GM19240 (cell line): ENCODE measurements around the gene LMLN.
A peak's percentile ranks its signal among the peaks of the same experiment; 100 is the strongest.
"Not testable (repeated sequence)": the region's sequence is repeated elsewhere in the genome, so short reads cannot be mapped to it uniquely, and the experiment has no call there.

Source experiments
- DNase-seq: peaks from one replicate; pipeline ENCODE4 v3.0.0; 2011; ENCODE audit warnings: low spot score; ENCODE audit not compliant: insufficient read length

Gene LMLN

GRCh38 chr3:197959891-197960693 lies at the start of gene LMLN:
Gene LMLN, plus strand, starts transcription at chr3:197960217. Its CDS starts 29 bp downstream, at chr3:197960246.
- peak; percentile 55 for DNase-seq

DNA sequence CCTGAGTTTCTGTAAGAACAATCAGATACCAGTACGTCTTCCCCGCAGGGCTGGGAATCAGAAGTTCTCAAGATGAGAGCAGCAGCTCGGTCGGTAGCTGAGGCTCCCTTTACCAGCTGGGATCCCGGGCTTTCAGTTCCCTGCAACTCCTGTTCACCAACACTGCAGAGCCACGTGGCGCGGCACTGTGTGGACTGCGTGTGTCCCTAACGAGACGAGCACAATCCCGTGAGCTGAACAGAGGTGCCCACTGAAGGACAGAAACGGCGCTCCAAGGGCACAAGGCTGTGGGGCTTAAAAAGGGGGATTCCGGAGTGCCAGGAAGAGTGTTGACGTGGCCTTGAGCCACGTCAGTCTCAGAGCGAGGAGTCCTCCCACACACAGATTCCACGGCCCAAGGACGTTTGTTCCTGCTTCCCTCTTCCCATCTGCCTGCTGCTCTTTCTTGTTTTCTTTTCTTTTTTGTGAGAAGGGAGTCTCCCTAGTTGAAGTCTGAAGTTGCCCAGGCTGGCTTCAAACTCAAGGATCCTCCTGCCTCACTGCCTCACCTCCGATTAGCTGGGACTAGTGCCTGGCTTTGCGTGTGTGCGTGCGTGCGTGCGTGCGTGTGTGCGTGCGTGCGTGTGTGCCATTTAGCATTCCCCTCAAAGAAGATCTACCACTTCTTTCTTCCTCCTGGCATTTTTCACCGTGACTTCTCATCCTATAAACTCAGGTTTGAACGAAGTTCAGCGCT lies 47.1 kb upstream of the LMLN start:
- no peak for DNase-seq

- no peak for DNase-seq
Measured at GRCh38 chr3:197913641-197914380, 46.2 kb upstream of the LMLN start.

GRCh38 chr3:197921429-197922275 lies 38.4 kb upstream of the LMLN start:
- DNase-seq: not testable (repeated sequence)

- no peak for DNase-seq
Measured at GRCh38 chr3:197926418-197926817, 33.6 kb upstream of the LMLN start.

- DNase-seq: not testable (repeated sequence)
Measured at GRCh38 chr3:197927578-197927977, 32.4 kb upstream of the LMLN start.

DNA sequence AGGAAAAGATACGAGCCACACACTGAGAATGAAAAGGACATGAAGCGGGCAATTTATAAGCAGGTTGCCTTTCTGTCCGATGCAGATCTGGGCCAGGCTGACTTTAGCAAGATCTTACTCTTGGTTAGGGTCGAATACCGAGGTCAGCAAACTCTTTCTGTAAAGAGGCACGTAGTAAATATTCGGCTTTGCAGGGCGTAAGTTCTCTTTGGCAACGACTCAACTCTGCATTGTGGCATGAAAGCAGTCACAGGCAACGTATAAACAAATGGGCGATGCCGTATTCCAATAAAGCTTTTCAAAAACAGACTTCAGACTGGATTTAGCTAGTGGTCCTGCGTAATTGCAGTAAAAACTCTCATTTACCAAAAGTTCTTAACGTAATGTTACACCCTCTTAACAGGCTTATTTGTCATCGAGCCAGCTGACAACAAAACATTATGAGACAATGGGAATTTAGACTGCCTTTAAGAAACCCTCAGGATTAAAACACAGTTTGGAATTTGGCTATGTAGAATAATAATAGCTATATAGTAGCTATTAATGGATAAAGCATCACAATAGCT lies 23.1 kb upstream of the LMLN start:
- no peak for DNase-seq

GRCh38 chr3:197940745-197941384 lies 19.2 kb upstream of the LMLN start:
- DNase-seq: no peak

DNA sequence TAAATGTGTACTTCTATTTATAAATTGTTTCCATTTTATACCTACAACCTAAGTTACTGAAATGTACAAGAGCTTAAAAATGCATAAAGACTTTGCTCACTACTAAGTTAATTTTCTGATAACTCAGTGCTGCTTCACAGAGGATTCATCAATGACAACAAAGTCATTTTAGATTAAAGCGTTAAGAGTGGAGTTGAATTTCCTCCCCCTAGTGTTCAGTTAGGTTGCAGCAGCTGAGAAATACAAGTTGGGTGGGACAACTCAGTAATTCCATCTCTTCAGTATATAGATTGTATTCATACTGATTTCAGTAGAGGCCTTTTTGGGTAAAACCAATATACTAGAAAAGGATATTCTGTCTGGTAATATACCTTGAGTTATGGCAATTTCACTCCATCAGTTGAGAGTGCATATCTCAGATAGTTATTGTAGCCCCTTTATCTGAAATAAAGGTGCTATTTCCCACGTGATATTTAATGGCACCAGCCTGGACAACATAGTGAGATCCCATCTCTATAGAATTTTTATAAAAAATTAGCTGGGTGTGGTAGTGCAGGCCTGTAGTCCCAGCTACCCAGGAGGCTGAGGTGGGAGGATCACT lies 17.0 kb upstream of the LMLN start:
- DNase-seq: no peak

DNA sequence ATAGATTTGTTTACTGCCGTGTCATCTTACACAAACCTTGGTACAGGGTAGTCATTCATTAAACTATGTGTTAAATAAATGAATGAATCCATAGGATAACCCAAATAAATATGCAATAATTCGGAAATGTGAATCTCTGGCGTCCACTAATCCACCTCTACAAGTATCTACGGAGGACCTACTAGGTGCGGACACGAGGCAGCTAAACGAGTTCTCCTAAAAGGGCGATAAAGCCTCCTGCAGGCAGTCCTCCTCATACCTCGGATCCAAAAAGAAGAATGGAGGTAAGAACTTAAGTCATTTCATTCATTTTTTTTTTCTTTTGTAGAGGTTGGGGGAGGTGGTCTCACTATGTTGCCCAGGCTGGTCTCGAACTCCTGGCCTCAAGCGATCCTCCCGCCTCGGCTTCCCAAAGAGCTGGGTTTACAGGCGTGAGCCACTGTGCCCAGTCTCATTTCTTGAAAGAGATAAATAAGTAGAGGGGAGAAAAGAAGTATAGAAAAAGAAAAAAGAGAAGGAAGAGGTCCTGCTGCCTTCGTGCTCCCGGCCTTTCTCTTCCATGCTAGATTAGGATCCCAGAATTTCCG lies 10.7 kb upstream of the LMLN start:
- DNase-seq: no peak

DNA sequence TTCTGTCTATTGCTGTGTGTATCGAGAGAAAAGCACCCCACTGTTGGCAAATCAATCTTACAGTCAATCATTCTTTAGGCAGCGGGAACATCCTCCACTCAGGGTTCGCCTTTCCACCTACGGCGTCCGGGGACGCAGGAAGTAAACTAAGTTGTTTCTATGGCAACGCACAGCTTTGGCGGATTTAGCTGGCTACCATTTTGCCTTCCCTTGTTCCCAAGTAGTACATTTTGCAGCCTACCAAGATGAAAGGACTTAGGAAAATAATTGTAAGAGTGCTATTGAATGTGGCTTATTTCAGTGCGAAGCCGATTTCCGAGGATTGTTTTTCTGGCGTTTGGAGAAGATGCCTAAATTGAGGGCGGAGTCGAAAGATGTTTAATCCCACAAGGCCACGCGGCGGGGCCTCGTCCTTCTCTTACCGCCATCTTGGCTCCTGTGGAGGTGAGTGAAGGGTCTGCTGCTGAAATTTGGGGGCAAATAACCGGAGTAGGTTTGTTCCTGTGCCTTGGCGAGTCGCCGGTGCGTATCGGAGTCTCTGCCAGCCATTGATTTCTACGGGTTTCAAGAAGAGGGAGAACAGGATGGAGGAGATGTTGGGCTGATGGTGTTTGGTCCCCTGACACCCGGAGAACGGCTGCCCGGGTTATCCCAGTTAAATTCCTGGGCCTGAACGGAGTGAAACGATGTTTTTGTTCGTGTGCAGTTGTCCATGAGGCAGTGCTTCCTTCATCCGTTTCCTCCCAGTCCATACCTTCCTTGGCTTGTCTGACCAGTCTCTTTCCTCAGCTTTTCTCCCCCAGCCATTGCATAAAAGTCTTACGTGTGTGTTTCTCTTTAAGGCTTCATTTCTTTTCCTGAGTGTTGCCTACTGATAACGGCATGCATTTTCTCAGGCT lies 10.0 kb upstream of the LMLN start, which contains the start of gene RPL35A:
Gene RPL35A (plus strand): TSS at position 413 of the 899 bp plus-strand sequence. CDS start 778 bp downstream, outside the sequence.
- peak; percentile 63 for DNase-seq

- DNase-seq: no peak
Measured at GRCh38 chr3:197950677-197951061, 9.3 kb upstream of the LMLN start.

- DNase-seq: no peak
Measured at GRCh38 chr3:197951392-197951990, 8.5 kb upstream of the LMLN start.

- DNase-seq: no peak
Measured at GRCh38 chr3:197952440-197952839, 7.6 kb upstream of the LMLN start.

- DNase-seq: no peak
Measured at GRCh38 chr3:197953325-197953724, 6.7 kb upstream of the LMLN start.

DNA sequence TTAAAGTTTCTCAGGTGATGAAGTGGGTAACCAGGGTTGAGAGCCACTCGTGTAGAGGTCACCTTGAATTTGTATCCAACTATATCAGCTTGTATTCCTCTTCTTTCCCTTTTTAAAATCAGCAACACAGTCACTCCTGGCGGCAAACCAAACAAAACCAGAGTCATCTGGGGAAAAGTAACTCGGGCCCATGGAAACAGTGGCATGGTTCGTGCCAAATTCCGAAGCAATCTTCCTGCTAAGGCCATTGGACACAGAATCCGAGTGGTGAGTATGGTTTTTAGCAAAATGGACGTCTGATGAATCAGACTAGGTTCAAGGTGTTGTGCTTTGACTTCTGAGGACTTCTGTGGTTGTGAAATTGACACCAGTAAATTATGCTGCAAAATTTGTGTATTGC lies 6.1 kb upstream of the LMLN start:
- no peak for DNase-seq

DNA sequence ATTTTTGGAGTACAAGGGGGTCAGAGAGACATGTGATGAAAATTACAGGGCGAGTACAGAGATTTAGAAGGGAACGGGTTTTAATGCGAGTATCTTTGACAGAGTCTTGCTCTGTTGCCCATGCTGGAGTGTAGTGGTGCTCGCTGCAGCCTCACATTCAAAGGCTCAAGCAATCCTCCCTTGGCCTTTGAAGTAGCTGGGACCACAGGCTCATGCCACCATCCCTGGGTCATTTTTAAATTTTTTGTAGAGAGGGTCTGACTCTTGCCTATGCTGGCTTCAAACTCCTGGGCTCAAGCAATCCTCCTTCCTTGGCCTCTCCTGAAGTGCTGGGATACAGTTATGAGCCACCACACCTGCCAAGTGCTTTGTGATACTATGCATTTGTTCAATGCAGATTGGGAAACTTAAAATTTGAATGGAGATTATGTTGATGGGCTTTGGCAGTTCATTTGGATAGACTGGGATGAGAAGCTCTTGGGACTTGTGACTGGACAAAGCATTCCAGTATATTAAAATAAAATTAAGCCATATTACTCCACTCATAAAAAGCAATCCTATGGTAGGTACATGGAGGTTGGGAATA lies 4.0 kb upstream of the LMLN start:
- DNase-seq: no peak

DNA sequence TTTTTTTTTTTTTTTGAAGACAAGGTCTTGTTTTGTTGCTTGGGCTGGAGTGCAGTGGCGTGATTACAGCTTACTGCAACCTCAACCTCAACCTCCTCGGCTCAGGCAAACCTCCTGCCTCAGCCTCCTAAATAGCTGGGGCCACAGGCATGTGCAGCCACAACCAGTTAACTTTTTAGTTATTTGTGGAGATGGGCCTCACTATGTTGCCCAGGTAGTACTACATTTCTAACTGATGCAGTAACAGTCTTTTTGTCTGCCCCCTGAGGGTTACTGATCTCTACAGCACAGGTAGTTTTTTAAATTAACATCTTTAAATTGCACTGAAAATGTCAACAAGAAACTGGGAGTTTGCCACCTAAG lies 3.4 kb upstream of the LMLN start:
- DNase-seq: no peak
